HG03045 (cell line): ENCODE results near the gene WWC2.

Experiments used
- ATAC-seq: cut with Tn5 transposase; IDR thresholded peaks from one replicate; pipeline ENCODE4 v1.9.1; 2021; ENCODE audit warnings: mild to moderate bottlenecking, moderate library complexity; ENCODE audit not compliant: unreplicated experiment

WWC2 gene

DNA sequence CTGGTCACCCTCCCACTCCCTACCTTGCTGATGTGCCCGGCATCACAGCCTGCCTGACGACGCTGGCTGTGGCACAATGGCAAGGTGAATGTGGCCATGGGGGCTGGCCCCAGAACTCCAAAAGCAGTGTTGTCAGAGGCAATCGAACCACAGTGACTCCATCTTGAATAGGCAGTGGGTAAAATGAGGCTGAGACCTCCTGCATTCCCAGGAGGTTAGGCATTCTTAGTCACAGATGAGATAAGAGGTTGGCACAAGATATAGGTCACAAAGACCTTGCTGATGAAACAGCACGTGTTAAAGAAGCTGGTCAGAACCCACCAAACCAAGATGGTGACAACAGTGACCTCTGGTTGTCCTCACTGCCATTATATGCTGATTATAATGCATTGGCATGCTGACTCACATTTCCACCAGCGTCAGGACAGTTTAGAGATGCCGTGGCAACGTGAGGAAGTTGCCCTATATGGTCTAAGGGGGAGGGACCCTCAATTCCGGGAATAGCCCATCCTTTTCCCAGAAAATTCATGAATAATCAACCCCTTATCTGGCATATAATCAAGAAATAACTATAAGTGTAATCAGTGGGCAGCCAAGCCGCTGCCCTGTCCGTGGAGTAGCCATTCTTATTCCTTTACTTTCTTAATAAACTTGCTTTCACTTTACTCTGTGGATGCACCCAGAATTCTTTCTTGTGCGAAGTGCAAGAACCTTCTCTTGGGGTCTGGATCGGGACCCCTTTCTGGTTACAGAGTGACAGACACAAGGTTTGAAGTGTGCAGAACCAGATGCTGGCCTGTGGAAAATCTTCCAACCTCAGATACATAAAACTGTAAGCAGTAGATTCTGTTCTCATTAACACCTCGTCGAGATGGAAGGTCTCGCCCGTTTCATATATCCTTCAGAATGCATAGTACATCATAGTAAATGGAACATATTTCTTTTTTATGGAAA lies 249.9 kb downstream of the WWC2 start:
- no peak for ATAC-seq

DNA sequence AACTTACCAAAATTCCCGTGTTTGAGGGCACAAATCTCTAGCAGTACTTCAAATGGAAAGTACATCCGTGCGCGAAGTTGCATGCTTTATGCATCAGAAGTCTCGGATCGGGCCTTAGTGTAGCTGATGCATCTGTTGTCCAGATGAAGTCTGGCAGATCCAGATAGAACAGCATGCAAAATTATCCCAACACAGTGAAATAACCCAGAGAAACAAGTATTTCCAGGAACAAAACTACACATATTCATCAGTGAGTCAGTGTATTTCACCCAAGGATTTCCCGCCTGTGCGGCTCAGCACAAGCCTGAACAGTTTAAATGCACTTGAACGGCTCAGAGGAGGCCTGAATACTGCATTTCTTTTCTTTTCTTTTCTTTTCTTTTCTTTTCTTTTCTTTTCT lies 250.6 kb downstream of the WWC2 start:
- no peak for ATAC-seq

- ATAC-seq: no peak
These were observed 251.4 kb downstream of the WWC2 start for GRCh38 chr4:183350317-183351071.

- no peak for ATAC-seq
These were observed 253.5 kb downstream of the WWC2 start for GRCh38 chr4:183352546-183352945.

DNA sequence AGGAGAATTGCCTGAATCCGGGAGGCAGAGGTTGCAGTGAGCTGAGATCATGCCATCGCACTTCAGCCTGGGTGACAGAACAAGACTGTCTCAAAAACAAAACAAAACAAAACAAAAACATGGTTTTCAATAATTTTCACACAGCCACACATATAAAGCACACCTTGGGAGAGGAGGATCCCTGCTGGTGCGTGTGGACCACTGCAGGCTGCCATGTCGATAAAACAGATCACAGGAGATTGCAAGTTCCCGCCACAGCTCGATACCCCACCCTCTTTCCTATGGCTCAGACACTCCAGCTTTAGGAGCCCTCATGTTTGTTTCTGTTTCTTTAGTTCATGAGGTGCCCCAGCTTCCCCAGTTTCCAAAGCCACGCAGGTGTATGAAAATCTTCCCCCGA lies 254.5 kb downstream of the WWC2 start:
- ATAC-seq: no peak

- no peak for ATAC-seq
These were observed 255.2 kb downstream of the WWC2 start for GRCh38 chr4:183354219-183354618.

- ATAC-seq: no peak
These were observed 256.3 kb downstream of the WWC2 start for GRCh38 chr4:183355405-183355804.

- ATAC-seq: no peak
These were observed 257.2 kb downstream of the WWC2 start for GRCh38 chr4:183356173-183356830.

DNA sequence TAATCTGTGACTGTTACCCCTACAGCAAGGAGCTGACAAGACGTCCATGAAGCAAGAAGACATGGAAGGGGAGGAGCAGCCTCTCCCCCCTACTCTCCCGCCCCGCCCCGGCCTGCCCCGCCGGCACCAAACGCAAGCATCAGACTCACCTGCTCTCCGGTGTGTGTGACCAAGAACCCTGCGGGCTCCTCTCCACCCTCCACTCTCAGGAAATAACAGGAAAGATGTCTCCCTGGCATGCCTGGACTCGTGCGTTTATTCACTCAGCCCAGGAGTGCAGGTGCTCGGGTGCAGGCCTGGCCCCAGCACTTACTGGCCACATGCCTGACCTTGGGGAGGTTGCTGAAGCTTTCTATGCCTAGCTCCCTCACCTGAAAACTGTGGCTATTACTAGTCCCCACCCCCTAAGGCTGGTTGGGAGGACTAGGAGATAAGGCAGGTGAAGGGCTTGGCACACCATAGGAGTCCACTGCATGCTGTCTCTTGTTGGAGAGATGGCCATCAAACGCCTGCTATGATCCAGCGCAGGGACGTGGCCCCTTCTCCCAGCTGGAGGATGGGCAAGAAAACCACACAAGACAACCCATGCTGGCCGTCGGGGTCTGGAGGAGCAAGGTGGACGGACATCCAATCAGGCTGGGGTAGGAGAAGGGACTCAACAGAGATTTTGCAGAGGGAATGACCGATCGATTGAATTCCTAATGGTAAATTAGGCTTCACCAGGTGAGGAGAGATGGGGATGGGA lies 258.0 kb downstream of the WWC2 start:
- no peak for ATAC-seq

DNA sequence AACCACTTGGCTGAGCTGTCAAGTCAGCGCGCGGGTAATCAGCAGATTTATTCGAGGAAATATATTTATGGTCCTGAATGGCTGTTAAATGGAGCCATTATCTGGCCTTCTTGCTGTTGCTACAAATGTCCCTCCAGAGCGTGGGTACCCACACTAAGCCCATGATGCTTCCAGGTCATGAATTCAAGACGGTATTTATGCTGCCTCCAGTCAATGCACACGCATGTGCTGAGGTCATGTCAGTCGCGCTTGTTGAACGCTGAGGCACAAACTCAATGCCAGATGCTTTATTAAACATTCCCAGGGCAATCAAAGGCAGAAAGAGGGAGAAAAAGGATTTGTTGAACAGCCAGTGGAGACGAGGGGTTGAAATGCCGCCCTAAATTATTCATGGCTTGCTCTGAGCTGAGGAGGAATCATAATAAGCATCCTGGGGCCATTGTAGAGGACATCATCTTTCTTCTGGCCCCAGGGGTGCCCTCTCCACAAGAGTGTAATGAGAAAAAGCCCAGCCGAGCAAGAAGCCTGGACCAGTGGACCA lies 259.2 kb downstream of the WWC2 start:
- no peak for ATAC-seq

DNA sequence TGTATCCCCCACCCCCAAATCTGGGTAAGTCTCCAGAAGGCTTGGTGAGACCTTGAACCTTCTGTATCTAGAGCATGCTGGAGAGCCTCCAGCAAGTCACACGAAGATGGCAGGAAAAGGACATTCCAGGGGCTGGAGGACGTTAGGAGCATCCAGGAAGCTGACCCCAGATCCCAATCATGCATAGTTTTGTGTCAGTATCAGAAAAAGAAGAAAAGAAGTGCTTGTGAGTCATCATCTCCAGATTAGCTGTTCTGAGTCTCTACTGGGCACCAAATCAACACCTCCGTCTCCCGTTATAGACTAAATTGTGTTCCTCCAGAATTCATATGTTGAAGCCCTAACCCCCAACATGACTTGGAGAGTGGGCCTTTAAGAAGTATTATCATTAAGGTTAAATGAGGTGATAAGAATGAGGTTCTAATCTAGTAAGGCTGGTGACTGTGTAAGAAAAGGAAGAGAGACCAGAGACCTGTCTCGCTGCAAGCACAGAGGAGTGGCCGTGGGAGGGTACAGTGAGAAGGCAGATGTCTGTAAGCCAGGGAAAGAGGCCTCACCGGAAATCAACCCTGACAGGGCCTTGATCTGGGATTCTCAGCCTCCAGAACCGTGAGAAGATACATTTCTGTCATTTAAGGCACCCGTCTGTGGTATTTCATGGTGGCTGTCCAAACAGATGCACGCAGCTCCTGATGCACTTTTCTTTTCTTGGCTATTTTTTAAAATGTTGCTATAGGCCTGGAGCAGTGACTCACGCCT lies 261.3 kb downstream of the WWC2 start:
- ATAC-seq: no peak

DNA sequence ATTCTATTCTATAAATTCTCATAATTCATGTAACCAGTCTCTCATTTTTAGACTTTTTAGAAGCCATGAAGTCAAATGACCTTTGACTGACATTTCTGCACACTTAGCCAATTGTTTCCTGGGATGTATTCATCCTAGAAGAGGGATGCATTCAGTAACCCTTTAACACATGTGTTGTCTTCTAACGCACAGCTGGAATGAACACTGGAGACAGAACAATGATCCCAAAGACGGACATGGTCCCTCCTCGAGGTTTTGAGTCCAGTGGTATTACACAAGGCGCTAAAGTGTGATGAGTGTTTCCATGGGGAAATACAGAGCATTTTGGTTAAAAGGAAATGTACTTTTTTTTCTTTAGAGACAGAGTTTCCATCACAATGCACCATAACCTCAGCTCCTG lies 263.0 kb downstream of the WWC2 start:
- no peak for ATAC-seq

GRCh38 chr4:183362916-183363542 lies 264.0 kb downstream of the WWC2 start:
- no peak for ATAC-seq

DNA sequence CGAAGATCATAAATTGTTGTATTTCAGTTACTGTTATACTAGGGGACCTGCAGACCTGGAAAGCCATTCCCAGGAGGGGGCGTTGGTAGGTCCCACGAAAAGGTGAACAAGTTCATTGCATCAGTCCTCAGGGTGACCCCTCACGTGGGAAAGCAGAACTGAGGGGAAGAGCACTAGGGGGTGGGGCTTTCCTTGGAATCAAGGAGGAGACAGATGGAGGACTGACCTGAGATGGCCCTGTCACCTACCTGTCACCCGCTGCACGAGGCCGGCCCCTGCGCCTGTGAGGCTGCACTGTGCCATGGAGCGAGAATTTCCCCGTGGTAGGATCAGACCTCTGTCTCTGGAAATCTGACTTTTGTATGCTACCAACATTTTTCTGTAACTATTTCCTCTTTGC lies 265.0 kb downstream of the WWC2 start:
- no peak for ATAC-seq

- ATAC-seq: no peak
These were observed 267.3 kb downstream of the WWC2 start for GRCh38 chr4:183366206-183366835.

GRCh38 chr4:183369073-183369472 lies 270.0 kb downstream of the WWC2 start:
- no peak for ATAC-seq
